Fibroblast of mammary gland (primary cell): ENCODE results near the gene MCUR1.
"Not testable (repeated sequence)": the region's sequence is repeated elsewhere in the genome, so short reads cannot be mapped to it uniquely, and the experiment has no call there.

Experiments used
- DNase-seq: peaks from one replicate; pipeline ENCODE4 v3.0.0-alpha.2; 2010; ENCODE audit warnings: low read depth
- H3K4me3 ChIP-seq: 2 replicates; pipeline ENCODE4 v1.5.1; 2011; ENCODE audit warnings: low read depth, mild to moderate bottlenecking, low read length, moderate library complexity; ENCODE audit not compliant: control insufficient read depth
- CTCF ChIP-seq: conservative IDR thresholded peaks from 2 replicates; pipeline ENCODE4 v1.5.1; 2011; ENCODE audit warnings: low read depth, low read length, inconsistent platforms; ENCODE audit not compliant: control insufficient read depth, insufficient read depth

The MCUR1 gene

GRCh38 chr6:13778028-13778427 lies 36.3 kb downstream of the MCUR1 start:
- TF ChIP-seq CTCF: no peak
- H3K4me3 ChIP-seq: no peak overlapping the region
- no peak for DNase-seq

- no peak overlapping the region for H3K4me3 ChIP-seq
- peak; percentile 44 for DNase-seq
- TF ChIP-seq CTCF: no peak
Observed at GRCh38 chr6:13776602-13777001, 37.8 kb downstream of the MCUR1 start.

- not testable (repeated sequence) for DNase-seq, H3K4me3 ChIP-seq
Observed at GRCh38 chr6:13775466-13775865, 38.9 kb downstream of the MCUR1 start.

GRCh38 chr6:13772358-13773030 lies 41.9 kb downstream of the MCUR1 start:
- not testable (repeated sequence) for H3K4me3 ChIP-seq, DNase-seq

GRCh38 chr6:13769655-13770053 lies 44.7 kb downstream of the MCUR1 start:
- TF ChIP-seq CTCF: no peak
- no peak overlapping the region for H3K4me3 ChIP-seq
- no peak for DNase-seq

- no peak for TF ChIP-seq CTCF
- no peak for DNase-seq
- H3K4me3 ChIP-seq: no peak overlapping the region
Observed at GRCh38 chr6:13769034-13769654, 45.2 kb downstream of the MCUR1 start.

- peak overlapping the region; percentile 38 for H3K4me3 ChIP-seq
- peak; percentile 3 for TF ChIP-seq CTCF
- peak; percentile 60 for DNase-seq
Observed at GRCh38 chr6:13767121-13767808, 47.1 kb downstream of the MCUR1 start.
